ENCODE results near the gene GRAP2.

GRCh38 chr22:39896313-39896996 lies 4.4 kb upstream of the GRAP2 start:
- TF ChIP-seq CTCF (IDR thresholded peaks at IDR 0.05) (no peak), POLR2A (IDR thresholded peaks at IDR 0.05) (no peak), POLR2AphosphoS5 (IDR thresholded peaks at IDR 0.05) (no peak), EP300 (IDR thresholded peaks at IDR 0.05) (no peak)
